DMS 273 (cell line): ENCODE results near the gene SLC39A2.

Experiments
- DNase-seq: peaks from one replicate; lab custom pipeline; 2025; ENCODE audit not compliant: unreplicated experiment; lab: John Stamatoyannopoulos, UW

The SLC39A2 gene

GRCh38 chr14:21043387-21043973 is 44.4 kb downstream of the SLC39A2 start:
- DNase-seq, result peak; percentile 36

- DNase-seq, result peak; percentile 37
These were observed 45.0 kb downstream of the SLC39A2 start for GRCh38 chr14:21043974-21044618.

GRCh38 chr14:21047378-21047781 is 48.3 kb downstream of the SLC39A2 start:
- DNase-seq, result no peak

GRCh38 chr14:21048638-21049037 is 49.5 kb downstream of the SLC39A2 start:
- no peak for DNase-seq

- DNase-seq, result no peak
These were observed 50.2 kb downstream of the SLC39A2 start for GRCh38 chr14:21049271-21049673.

- DNase-seq, result no peak
These were observed 51.5 kb downstream of the SLC39A2 start for GRCh38 chr14:21050597-21050996.
